Measurements from ENCODE around the gene ANKRD55.
"Not testable (repeated sequence)": the region's sequence is repeated elsewhere in the genome, so short reads cannot be mapped to it uniquely, and the experiment has no call there.

The ANKRD55 gene

GRCh38 chr5:56100439-56101176 lies 132.5 kb downstream of the ANKRD55 start:
- DNase-seq, result no peak

- DNase-seq, result no peak
These were observed 133.8 kb downstream of the ANKRD55 start for GRCh38 chr5:56099346-56099745.

- DNase-seq, result no peak
These were observed 136.1 kb downstream of the ANKRD55 start for GRCh38 chr5:56097055-56097454.

GRCh38 chr5:56095579-56096102 lies 137.5 kb downstream of the ANKRD55 start:
- no peak for DNase-seq

GRCh38 chr5:56094579-56095361 lies 138.4 kb downstream of the ANKRD55 start:
- DNase-seq, result peak; percentile 76

- no peak for DNase-seq
These were observed 139.2 kb downstream of the ANKRD55 start for GRCh38 chr5:56093970-56094369.

GRCh38 chr5:56092115-56092514 lies 141.0 kb downstream of the ANKRD55 start:
- no peak for DNase-seq

GRCh38 chr5:56091664-56092063 lies 141.5 kb downstream of the ANKRD55 start:
- DNase-seq, result no peak

- no peak for DNase-seq
These were observed 142.2 kb downstream of the ANKRD55 start for GRCh38 chr5:56090793-56091460.

- DNase-seq, result no peak
These were observed 143.9 kb downstream of the ANKRD55 start for GRCh38 chr5:56088967-56089829.

GRCh38 chr5:56088431-56088949 lies 144.6 kb downstream of the ANKRD55 start:
- no peak for DNase-seq

- DNase-seq, result no peak
These were observed 147.9 kb downstream of the ANKRD55 start for GRCh38 chr5:56085193-56085592.

- no peak for DNase-seq
These were observed 149.8 kb downstream of the ANKRD55 start for GRCh38 chr5:56083286-56083854.

- not testable (repeated sequence) for DNase-seq
These were observed 152.0 kb downstream of the ANKRD55 start for GRCh38 chr5:56081053-56081642.

- DNase-seq, result no peak
These were observed 152.6 kb downstream of the ANKRD55 start for GRCh38 chr5:56080375-56081052.

- DNase-seq, result not testable (repeated sequence)
These were observed 154.0 kb downstream of the ANKRD55 start for GRCh38 chr5:56079157-56079500.

- no peak for DNase-seq
These were observed 154.6 kb downstream of the ANKRD55 start for GRCh38 chr5:56078278-56079156.

GRCh38 chr5:56077796-56078233 lies 155.3 kb downstream of the ANKRD55 start:
- no peak for DNase-seq

- no peak for DNase-seq
These were observed 156.6 kb downstream of the ANKRD55 start for GRCh38 chr5:56076486-56076885.

- no peak for DNase-seq
These were observed 157.8 kb downstream of the ANKRD55 start for GRCh38 chr5:56075361-56075760.
